D341Med (cell line): ENCODE measurements around the gene APP.

Source experiments
- DNase-seq: peaks from one replicate; pipeline ENCODE4 v3.0.0; 2012; ENCODE audit warnings: low spot score

The APP gene

GRCh38 chr21:25979845-25980616 lies 190.5 kb downstream of the APP start:
- DNase-seq, result no peak

GRCh38 chr21:25977068-25977611 lies 193.4 kb downstream of the APP start:
- no peak for DNase-seq

- DNase-seq, result no peak
Observed at GRCh38 chr21:25974964-25975363, 195.6 kb downstream of the APP start.

- no peak for DNase-seq
Observed at GRCh38 chr21:25970254-25970930, 200.2 kb downstream of the APP start.

- no peak for DNase-seq
Observed at GRCh38 chr21:25967901-25968438, 202.6 kb downstream of the APP start.

- no peak for DNase-seq
Observed at GRCh38 chr21:25967181-25967900, 203.2 kb downstream of the APP start.

- DNase-seq, result no peak
Observed at GRCh38 chr21:25965951-25966707, 204.4 kb downstream of the APP start.

GRCh38 chr21:25964926-25965325 lies 205.6 kb downstream of the APP start:
- no peak for DNase-seq

- DNase-seq, result no peak
Observed at GRCh38 chr21:25964015-25964414, 206.6 kb downstream of the APP start.

- DNase-seq, result no peak
Observed at GRCh38 chr21:25963181-25963580, 207.4 kb downstream of the APP start.

GRCh38 chr21:25961042-25961441 lies 209.5 kb downstream of the APP start:
- DNase-seq, result no peak

- DNase-seq, result no peak
Observed at GRCh38 chr21:25960402-25960801, 210.2 kb downstream of the APP start.

GRCh38 chr21:25959799-25960198 lies 210.8 kb downstream of the APP start:
- no peak for DNase-seq

- no peak for DNase-seq
Observed at GRCh38 chr21:25956993-25957714, 213.4 kb downstream of the APP start.

GRCh38 chr21:25955646-25956045 lies 214.9 kb downstream of the APP start:
- no peak for DNase-seq

- DNase-seq, result no peak
Observed at GRCh38 chr21:25953659-25954058, 216.9 kb downstream of the APP start.

- no peak for DNase-seq
Observed at GRCh38 chr21:25953196-25953595, 217.4 kb downstream of the APP start.

GRCh38 chr21:25952306-25952705 lies 218.3 kb downstream of the APP start:
- no peak for DNase-seq

- no peak for DNase-seq
Observed at GRCh38 chr21:25949701-25950100, 220.9 kb downstream of the APP start.

- no peak for DNase-seq
Observed at GRCh38 chr21:25944672-25945213, 225.8 kb downstream of the APP start.

- no peak for DNase-seq
Observed at GRCh38 chr21:25944082-25944481, 226.5 kb downstream of the APP start.
